GM21737 (cell line): ENCODE results near the gene AHRR.

ENCODE experiments used
- ATAC-seq: cut with Tn5 transposase; IDR thresholded peaks from one replicate; pipeline ENCODE4 v1.9.1; 2021; ENCODE audit warnings: mild to moderate bottlenecking, moderate library complexity; ENCODE audit not compliant: unreplicated experiment

The AHRR gene

DNA sequence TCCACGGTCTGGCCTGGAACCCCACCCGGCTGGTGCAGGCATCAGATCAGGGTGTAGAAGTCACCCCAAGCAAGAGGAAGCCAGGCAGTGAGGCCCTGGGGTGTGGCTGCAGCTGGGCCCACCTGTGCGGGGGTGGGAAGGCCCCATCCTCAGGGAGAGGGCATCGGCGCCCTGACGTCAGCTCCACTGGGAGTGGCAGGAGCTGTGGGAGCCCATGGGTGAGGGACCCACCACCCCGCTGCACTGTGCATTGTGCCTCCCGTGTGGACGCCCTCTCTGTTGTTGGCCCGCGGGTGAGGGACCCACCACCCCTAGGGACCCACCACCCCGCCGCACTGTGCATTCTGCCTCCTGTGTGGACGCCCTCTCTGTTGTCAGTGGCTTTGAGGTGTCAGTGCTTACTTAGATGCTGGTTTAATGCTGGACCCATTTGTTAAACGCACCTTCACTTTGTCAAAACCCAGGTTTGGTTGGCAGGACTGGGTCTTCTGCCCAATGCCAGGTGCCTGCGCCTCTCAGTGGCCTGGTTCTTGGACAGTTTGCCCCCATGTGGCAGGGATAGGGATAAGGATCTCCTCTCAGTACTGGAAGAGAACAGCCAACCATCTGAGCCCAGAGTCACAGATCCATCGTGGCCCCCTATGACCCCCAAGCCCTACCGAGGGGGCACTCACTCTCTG, 114.6 kb downstream of the AHRR start:
- no peak for ATAC-seq

DNA sequence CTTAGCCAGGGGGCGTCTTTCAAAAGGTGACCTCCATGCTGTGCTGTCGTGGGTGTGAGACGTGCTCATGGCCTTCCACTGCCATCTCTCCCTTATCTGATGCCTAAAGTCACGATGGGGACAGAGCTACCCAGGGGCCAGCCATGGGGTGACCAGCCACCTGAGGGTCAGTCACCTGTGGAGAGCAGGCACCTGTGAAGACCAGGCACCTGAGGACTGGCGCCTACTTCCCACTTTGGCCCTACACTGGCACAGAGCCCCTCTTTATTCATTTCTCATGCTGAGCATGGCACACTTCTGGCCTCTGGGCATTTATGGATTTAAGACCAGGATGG, 115.1 kb downstream of the AHRR start:
- no peak for ATAC-seq

GRCh38 chr5:437281-437771, 115.8 kb downstream of the AHRR start:
- no peak for ATAC-seq

DNA sequence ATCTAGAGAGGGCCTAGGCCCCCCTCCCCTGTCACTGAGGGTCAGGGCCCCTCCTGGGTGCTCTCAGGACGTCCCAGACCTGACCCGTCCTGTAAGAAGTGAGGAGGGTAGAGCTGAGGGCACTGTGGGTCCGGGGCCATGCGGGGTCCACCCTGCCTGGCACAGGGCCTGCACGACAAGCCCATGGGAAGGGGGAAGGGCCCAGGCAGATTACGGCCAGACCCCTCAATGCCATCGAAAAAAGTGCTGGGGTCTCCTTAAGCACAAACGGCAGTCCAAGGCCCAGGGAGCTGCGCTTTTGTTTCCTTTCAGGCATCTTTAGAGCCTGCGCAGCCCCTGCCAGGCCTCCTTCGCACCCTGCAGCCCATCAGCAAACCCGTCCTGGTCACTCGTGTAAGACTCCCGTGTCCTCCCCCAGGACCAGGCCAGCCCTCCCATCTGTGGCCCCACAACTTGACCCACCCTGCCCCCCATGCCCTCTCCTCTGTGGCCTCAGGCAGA, 117.0 kb downstream of the AHRR start:
- ATAC-seq = no peak

DNA sequence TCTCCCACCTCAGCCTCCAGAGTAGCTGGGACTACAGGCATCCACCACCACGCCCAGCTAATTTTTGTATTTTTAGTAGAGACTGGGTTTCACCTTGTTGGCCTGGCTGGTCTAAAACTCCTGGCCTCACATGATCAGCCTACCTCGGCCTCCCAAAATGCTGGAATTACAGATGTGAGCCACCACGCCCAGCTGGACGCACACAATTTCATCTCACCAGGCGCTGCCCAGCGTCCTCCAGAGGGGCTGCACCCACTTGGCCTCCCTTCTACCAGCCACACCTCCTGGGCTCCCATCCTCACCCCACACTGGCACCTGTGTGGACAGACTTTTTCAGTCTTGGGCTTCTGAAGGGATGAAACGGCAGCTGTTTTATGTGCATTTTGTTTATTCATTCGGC, 117.7 kb downstream of the AHRR start:
- ATAC-seq = no peak

DNA sequence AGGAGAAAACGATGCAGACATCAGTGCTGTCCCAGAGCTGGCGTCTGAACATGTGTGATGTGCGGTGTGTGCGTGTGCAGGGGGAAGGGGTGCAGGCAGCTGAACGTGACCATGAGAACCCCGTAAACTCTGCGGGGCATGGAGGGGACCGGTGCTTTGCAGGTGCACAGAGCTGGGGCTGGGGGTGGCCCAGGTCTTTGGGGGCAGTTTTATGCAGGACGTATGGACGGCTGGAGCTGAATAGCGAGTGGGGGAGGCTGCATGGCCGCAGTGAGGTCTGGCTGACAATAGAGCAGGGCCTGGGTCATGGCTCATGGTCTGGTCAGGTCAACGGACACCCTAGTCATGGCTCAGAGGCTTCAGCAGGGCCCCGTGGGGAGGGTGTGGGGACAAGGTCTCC, 118.1 kb downstream of the AHRR start:
- ATAC-seq = no peak

DNA sequence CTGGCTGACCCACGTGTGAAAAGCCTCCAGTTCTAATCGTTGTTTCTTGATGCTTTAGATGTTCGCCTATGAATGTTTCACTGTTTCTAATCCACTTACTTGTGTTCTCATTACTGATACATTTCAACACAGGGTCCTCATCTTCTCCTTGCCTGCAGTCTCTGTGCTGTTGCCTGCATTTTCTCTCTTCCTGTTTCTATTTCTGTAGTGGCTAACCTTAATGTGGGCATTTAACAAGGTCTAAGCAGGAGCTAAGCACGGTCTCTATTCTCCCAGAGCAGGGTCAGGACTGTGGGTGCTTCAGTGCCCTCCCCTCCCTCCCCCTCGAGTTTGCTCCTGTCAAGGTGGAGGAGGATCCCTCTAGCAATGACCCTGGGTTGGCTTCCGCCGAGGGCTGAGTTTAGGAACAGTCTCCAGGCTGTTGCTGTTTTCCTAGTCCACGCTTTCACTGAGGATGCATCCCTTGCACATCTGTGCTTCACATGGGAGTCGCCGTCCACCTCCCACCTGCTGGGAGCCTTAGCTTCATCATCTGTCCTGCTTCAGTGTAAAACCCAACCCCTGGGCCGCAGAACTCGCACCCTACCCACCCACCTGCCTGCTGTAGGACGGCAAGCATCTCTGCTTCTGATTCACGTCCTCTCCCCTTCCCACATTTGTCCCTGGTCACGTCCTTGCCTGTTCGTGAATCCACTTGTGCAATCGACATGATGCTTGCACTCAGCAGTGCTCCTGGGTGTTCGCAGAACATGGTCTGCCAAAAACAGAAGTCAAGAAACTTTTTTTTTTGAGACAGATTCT, 119.1 kb downstream of the AHRR start:
- no peak for ATAC-seq

GRCh38 chr5:441996-442334, 120.5 kb downstream of the AHRR start:
- no peak for ATAC-seq

- ATAC-seq = peak; percentile 84
Measured at GRCh38 chr5:442335-443238, 121.1 kb downstream of the AHRR start, which contains the start of gene EXOC3. EXOC3 (plus strand) TSS chr5:443176; CDS start chr5:446206, 3,030 bp downstream.

DNA sequence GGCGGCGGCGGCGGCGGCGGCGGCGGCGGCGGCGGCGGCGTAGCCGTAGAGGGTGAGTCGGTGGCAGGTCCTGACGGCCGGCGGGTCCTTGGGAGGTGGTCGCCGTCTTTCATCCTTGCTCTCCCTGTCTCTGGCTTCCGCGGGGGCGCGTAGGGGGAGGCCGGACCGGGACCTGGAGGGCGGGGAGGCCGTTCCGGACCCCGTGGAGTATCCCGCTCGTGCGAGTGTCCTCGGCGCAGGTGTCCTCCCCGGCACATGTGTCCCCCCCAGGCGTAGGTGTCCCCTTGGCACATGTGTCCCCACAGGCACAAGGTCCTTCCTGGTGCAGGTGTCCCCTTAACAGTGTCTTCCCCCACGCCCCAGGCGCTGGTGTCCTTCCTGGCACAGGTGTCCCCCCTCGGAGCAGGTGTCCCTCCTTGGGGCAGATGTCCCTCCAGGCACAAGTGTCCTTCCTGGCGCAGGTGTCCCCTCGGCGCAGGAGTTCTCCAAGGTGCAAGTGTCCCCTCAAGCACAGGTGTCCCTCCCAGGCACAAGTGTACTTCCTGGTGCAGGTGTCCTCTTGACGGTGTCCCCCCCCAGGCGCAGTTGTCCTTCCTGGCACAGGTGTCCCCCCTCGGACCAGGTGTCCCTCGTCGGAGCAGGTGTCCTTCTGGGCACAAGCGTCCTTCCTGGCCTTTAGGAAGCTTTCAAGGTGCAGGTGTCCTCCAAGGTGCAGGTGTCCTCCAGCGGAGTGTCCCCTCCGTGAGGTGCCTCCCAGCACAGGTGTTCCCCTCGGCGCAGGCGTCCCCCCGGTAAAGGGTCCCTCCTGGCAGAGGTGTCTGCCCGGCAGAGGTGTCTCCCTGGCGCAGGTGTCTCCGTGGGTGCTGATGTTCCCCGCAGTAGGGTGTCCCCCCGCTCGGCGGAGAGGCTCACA, 122.0 kb downstream of the AHRR start:
- peak; percentile 15 for ATAC-seq

DNA sequence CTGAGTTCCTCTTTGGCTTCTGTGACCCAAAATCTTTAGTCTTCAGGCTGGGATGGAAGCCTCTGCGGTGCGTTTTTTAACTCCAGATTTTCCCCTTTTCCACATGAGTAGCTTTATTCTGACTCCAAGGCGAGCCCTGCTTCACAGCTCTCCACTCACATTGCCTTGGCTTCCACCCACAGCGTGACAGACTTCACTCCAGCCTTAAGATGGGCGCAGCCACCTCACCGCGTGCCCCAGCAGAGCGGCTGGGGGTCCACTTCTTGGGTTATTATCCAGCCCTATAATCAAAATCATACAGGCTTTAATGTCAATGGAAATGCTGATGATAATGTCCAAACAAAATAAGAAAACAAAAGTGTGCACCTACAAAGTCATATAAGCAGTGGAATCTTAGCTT, 122.7 kb downstream of the AHRR start:
- no peak for ATAC-seq

- no peak for ATAC-seq
Measured at GRCh38 chr5:445591-445990, 124.1 kb downstream of the AHRR start.

GRCh38 chr5:446066-446882, 124.8 kb downstream of the AHRR start:
- no peak for ATAC-seq

- no peak for ATAC-seq
Measured at GRCh38 chr5:446883-447263, 125.4 kb downstream of the AHRR start.

DNA sequence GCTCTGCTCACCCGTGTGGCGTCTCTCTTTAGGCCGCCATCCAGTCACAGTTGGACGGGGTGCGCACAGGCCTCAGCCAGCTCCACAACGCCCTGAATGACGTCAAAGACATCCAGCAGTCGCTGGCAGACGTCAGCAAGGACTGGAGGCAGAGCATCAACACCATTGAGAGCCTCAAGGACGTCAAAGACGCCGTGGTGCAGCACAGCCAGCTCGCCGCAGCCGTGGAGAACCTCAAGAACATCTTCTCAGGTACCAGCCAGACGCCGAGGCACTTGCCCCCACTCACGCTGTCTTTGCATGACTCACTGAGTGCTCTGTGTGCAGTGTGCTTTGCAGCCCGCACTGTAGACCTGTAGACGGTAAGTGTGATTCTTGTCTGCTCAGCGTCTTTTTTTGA, 126.0 kb downstream of the AHRR start:
- ATAC-seq = no peak

DNA sequence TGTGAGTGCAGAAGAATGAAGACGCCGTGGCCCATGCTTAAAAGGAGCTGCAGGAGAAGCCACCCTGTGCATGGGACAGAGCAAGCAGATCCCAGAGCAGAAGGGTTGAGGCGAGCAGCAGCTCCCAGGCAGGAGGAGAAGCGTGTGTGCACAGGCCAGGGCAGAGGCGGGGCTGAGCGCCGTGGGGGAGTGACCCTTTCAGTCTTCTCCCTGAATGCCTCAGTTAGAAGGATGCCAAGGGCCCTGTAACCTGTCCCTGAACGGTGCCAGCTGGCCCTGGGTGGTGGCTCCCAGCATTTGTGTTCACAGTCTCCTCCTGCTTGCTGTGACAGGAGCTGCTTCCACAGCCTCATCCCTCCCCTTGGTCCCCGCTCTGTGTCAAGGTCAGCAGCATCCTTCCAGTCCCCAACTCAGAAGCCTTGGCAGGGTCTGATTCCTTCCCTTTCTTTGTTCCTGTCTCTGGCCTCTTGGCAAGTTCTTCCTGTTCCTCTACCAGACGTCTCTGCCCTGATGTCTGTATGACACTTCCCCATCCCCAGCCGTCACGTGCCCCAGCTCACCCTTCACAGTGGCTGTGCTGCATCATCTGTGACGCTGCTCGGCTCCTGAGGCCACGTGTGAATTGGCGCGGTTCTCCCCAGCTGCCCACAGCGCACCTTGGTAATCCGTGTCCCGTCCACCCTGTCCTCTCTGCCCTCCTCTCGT, 126.7 kb downstream of the AHRR start:
- no peak for ATAC-seq

DNA sequence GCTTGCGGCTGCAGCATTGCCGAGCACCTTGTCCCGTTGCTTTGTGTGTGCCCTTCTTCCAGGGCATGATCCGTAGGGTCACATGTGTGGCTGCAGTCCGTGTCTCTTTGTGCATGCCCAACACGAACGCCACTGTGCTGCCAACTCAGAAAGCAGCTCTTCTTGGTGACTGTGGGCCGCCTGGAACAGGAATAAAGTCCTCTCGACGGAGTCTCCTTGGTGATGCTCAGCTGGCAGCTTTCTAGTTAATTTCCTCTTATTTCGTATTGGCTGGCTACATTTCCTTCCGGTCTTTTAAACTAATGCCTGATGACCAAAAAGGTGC, 127.2 kb downstream of the AHRR start:
- ATAC-seq = no peak

- no peak for ATAC-seq
Measured at GRCh38 chr5:449151-449550, 127.6 kb downstream of the AHRR start.
